PC-3 (cell line): Measurements from ENCODE around the gene MAD1L1. TPM values are rescaled to one million over a fixed set of nuclear protein-coding genes. Genes with fewer than 3 reads are reported as not detected.

Experiments
- ATAC-seq: fragments of 200-7000 bp; cut with Tn5 transposase; 2 replicates; pipeline ENCODE4 v1.9.1; 2020; ENCODE audit warnings: mild to moderate bottlenecking, moderate library complexity
- BruUV-seq: library from RNA; stranded (reverse); fragments of 400-500 nt; replicated peaks from 2 replicates; lab custom pipeline; 2021; lab: Mats Ljungman, UMichigan
- CTCF ChIA-PET: fragments of 300-600 bp; sonication (Branson Sonifier 250); formaldehyde crosslinking; loops from one replicate; lab custom pipeline; 2022; ENCODE audit warnings: antibody characterized with exemption; lab: Charles Lee
- POLR2A ChIA-PET: fragments of 300-600 bp; sonication (Branson Sonifier 250); formaldehyde crosslinking; loops from one replicate; lab custom pipeline; 2022; ENCODE audit warnings: antibody characterized with exemption; ENCODE audit not compliant: unreplicated experiment; lab: Charles Lee
- DNase-seq: peaks from one replicate; pipeline ENCODE4 v3.0.0-alpha.2; 2015
- H2AFZ ChIP-seq: fragments of 300-600 bp; sonication (generic); 2 replicates; pipeline ENCODE4 v1.6.0; 2016; ENCODE audit warnings: antibody characterized with exemption, low read length
- H3F3A ChIP-seq: fragments of 300-600 bp; sonication (generic); one replicate; pipeline ENCODE4 v1.6.0; 2017; ENCODE audit warnings: antibody characterized with exemption, low read length, control low read depth, mild to moderate bottlenecking; ENCODE audit not compliant: unreplicated experiment
- H3K27ac ChIP-seq: fragments of 300-600 bp; sonication (generic); 2 replicates; pipeline ENCODE4 v1.5.1; 2016; ENCODE audit warnings: mild to moderate bottlenecking, low read length
- H3K27me3 ChIP-seq: fragments of 300-600 bp; sonication (generic); 2 replicates; pipeline ENCODE4 v1.6.1; 2016; ENCODE audit warnings: low read length, mixed read lengths
- H3K36me3 ChIP-seq: fragments of 300-600 bp; sonication (generic); 2 replicates; pipeline ENCODE4 v1.6.1; 2016; ENCODE audit warnings: low read depth, mixed run types, low read length, mixed read lengths
- H3K4me1 ChIP-seq: fragments of 300-600 bp; sonication (generic); 2 replicates; pipeline ENCODE4 v1.5.1; 2016; ENCODE audit warnings: low read length; ENCODE audit not compliant: insufficient read depth
- H3K4me2 ChIP-seq: fragments of 300-600 bp; sonication (generic); 2 replicates; pipeline ENCODE4 v1.6.0; 2016; ENCODE audit warnings: low read length
- H3K4me3 ChIP-seq: fragments of 300-600 bp; sonication (generic); 2 replicates; pipeline ENCODE4 v1.5.1; 2016; ENCODE audit warnings: mild to moderate bottlenecking, low read length, mixed read lengths
- H3K79me2 ChIP-seq: fragments of 300-600 bp; sonication (generic); 2 replicates; pipeline ENCODE4 v1.6.1; 2017; ENCODE audit warnings: low read length, mixed read lengths
- H3K9ac ChIP-seq: fragments of 300-600 bp; sonication (generic); 2 replicates; pipeline ENCODE4 v1.6.0; 2016; ENCODE audit warnings: mild to moderate bottlenecking, low read length
- H3K9me2 ChIP-seq: fragments of 300-600 bp; sonication (generic); replicated peaks from 2 replicates; pipeline ENCODE4 v1.6.1; 2016; ENCODE audit warnings: mixed run types, low read length, mixed read lengths
- H3K9me3 ChIP-seq: fragments of 300-600 bp; sonication (generic); 2 replicates; pipeline ENCODE4 v1.6.1; 2016; ENCODE audit warnings: low read length, mixed read lengths
- H4K20me1 ChIP-seq: fragments of 300-600 bp; sonication (generic); 2 replicates; pipeline ENCODE4 v1.6.1; 2016; ENCODE audit warnings: low read length, mixed read lengths
- EZH2 ChIP-seq: fragments of 300-600 bp; sonication (generic); IDR thresholded peaks from one replicate; pipeline ENCODE4 v1.6.1; 2017; ENCODE audit warnings: antibody characterized with exemption, mild to moderate bottlenecking, low read length; ENCODE audit not compliant: unreplicated experiment
- EZH2phosphoT487 ChIP-seq: fragments of 300-600 bp; sonication (generic); IDR thresholded peaks from 2 replicates; pipeline ENCODE4 v1.6.1; 2018; ENCODE audit warnings: mild to moderate bottlenecking, antibody characterized with exemption, low read length, borderline replicate concordance
- intact Hi-C: fragments of 100-400 bp; cut with micrococcal nuclease; formaldehyde crosslinking; loops from 2 replicates; pipeline ENCODE4 v1.9.0; 2023
- total RNA-seq: library from RNA; depleted of rRNA; stranded (reverse); fragments of >200 nt; gene quantifications from 2 replicates; pipeline ENCODE4 v1.2.3, GENCODE V29; 2014
- TF ChIP-seq, protein P1 (sequence below): fragments of 300-600 bp; sonication (generic); conservative IDR thresholded peaks from 2 replicates; pipeline ENCODE4 v1.5.1; 2017; ENCODE audit warnings: antibody characterized with exemption, low read depth, mild to moderate bottlenecking, low read length

MAD1L1 gene
- total RNA-seq, 1 experiment from 2014 or later = 88.4 TPM

DNA sequence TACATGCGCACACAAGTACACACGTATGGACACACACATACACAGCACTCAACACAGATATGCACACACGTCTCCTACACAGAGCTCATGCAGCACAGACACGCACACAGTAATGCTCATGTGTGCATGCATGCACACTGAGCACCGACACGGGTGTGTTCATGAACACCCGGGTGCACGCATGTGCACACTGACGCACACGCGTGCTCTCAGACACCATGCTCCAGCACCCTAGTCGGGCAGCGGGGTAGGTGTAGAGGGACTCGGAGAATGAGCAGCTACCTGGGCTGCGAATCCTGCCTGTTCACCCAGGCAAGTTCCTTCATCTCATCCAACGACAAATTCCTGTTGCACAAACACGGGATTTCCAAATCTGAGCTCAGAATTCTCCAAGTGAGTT lies 184.7 kb downstream of the MAD1L1 start:
- Histone ChIP-seq H2AFZ (no peak overlapping the region), H3F3A (no peaks in the 10 kb centered on the region), H3K4me1 (no peaks in the 10 kb centered on the region), H3K9ac (no peak overlapping the region), H3K4me3 (no peak overlapping the region), H3K79me2 (no peaks in the 10 kb centered on the region), H3K4me2 (no peak overlapping the region), H4K20me1 (no peaks in the 10 kb centered on the region), H3K9me3 (no peaks in the 10 kb centered on the region), H3K27ac (no peak overlapping the region), H3K27me3 (no peaks in the 10 kb centered on the region), H3K36me3 (no peaks in the 10 kb centered on the region), H3K9me2 (no peaks in the 10 kb centered on the region)
- TF ChIP-seq, protein P1, sequence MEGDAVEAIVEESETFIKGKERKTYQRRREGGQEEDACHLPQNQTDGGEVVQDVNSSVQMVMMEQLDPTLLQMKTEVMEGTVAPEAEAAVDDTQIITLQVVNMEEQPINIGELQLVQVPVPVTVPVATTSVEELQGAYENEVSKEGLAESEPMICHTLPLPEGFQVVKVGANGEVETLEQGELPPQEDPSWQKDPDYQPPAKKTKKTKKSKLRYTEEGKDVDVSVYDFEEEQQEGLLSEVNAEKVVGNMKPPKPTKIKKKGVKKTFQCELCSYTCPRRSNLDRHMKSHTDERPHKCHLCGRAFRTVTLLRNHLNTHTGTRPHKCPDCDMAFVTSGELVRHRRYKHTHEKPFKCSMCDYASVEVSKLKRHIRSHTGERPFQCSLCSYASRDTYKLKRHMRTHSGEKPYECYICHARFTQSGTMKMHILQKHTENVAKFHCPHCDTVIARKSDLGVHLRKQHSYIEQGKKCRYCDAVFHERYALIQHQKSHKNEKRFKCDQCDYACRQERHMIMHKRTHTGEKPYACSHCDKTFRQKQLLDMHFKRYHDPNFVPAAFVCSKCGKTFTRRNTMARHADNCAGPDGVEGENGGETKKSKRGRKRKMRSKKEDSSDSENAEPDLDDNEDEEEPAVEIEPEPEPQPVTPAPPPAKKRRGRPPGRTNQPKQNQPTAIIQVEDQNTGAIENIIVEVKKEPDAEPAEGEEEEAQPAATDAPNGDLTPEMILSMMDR = no peak
- TF ChIP-seq EZH2phosphoT487 (no peak), EZH2 (no peak)
- CTCF ChIA-PET = interaction anchor here (0.5 kb wide), 1 partner anchor 147 kb away, joined by 6 read pairs; no protein-coding TSS in a partner anchor
- ATAC-seq (no peak), DNase-seq (no peak)
- intact Hi-C loops = no loop called here
- BruUV-seq = no TSS peak
- POLR2A ChIA-PET = no interaction called here

GRCh38 chr7:2046581-2047565 lies 185.9 kb downstream of the MAD1L1 start:
- DNase-seq (no peak), ATAC-seq (no peak)
- H2AFZ ChIP-seq = no peak overlapping the region
- no TSS peak for BruUV-seq
- H3K79me2 ChIP-seq = no peaks in the 10 kb centered on the region
- intact Hi-C loops = no loop called here
- H3K27me3 ChIP-seq = no peaks in the 10 kb centered on the region
- POLR2A ChIA-PET = no interaction called here
- no peaks in the 10 kb centered on the region for H3K9me3 ChIP-seq
- no peaks in the 10 kb centered on the region for H4K20me1 ChIP-seq
- CTCF ChIA-PET = no interaction called here
- TF ChIP-seq, protein P1 = no peak
- TF ChIP-seq EZH2phosphoT487 (no peak), EZH2 (no peak)
- H3K4me3 ChIP-seq = no peak overlapping the region
- no peaks in the 10 kb centered on the region for H3F3A ChIP-seq
- no peaks in the 10 kb centered on the region for H3K4me1 ChIP-seq
- no peaks in the 10 kb centered on the region for H3K9me2 ChIP-seq
- H3K36me3 ChIP-seq = no peaks in the 10 kb centered on the region
- no peak overlapping the region for H3K27ac ChIP-seq
- no peak overlapping the region for H3K9ac ChIP-seq
- no peak overlapping the region for H3K4me2 ChIP-seq
